ENCODE measurements around the gene SCEL. TPM values are rescaled to one million over a fixed set of nuclear protein-coding genes. Genes with fewer than 3 reads are reported as not detected.
A peak's percentile ranks its signal among the peaks of the same experiment; 100 is the strongest.

SCEL gene
- total RNA-seq, 1 experiment from 2014 or later: 3.5 TPM

DNA sequence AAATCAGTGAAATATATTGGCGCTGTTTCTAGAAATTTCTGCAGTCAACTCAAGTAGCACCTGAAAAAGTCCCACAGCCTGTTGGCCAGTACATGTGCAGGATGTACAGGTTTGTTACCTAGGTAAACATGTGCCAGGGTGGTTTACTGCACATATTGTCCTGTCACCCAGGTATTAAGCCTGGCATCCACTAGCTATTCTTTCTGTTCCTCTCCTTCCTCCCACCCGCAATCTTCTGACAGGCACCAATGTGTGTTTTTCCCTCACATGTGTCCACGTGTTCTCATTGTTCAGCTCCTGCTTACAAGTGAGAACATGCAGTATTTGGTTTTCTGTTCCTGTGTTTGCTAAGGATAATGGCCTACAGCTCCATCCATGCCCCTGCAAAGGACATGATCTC lies 13.1 kb upstream of the SCEL start:
- H3K4me3 ChIP-seq (ENCODE audit: low read length): peak overlapping the region; percentile 36; the same call in 1 of the 2 replicates
- H3K9me3 ChIP-seq (ENCODE audit: low read length): no peaks in the 10 kb centered on the region
- CTCF ChIA-PET: interaction anchor here (0.5 to 1.2 kb wide), 3 partner anchors 16 to 194 kb away, joined by 3 to 5 read pairs (median 4); no protein-coding TSS in a partner anchor
- H3K27ac ChIP-seq (ENCODE audit: low read length): peak overlapping the region; percentile 92
- H4K20me1 ChIP-seq (ENCODE audit: low read length): no peaks in the 10 kb centered on the region
- POLR2A ChIA-PET (ENCODE audit: unreplicated experiment): interaction anchor here (0.6 to 0.7 kb wide), 2 partner anchors 175 to 1222 kb away, joined by 3 read pairs; partner anchors contain the start of gene SLAIN1
- DNase-seq: no peak
- peaks cover 42% of the 10 kb centered on the region for H3K4me1 ChIP-seq (ENCODE audit: insufficient read depth, low read length)
- H3K4me2 ChIP-seq (ENCODE audit: low read length): peak overlapping the region; percentile 80
- H3K9me2 ChIP-seq (replicated peaks; ENCODE audit: low read length): no peaks in the 10 kb centered on the region
- H2AFZ ChIP-seq (ENCODE audit: low read length): peak overlapping the region; percentile 18; the same call in 1 of the 2 replicates
- H3F3A ChIP-seq (ENCODE audit: low read length, unreplicated experiment): peaks cover 5% of the 10 kb centered on the region
- BruUV-seq (replicated peaks): no TSS peak
- peak; percentile 25 for ATAC-seq
- TF ChIP-seq, protein P1, sequence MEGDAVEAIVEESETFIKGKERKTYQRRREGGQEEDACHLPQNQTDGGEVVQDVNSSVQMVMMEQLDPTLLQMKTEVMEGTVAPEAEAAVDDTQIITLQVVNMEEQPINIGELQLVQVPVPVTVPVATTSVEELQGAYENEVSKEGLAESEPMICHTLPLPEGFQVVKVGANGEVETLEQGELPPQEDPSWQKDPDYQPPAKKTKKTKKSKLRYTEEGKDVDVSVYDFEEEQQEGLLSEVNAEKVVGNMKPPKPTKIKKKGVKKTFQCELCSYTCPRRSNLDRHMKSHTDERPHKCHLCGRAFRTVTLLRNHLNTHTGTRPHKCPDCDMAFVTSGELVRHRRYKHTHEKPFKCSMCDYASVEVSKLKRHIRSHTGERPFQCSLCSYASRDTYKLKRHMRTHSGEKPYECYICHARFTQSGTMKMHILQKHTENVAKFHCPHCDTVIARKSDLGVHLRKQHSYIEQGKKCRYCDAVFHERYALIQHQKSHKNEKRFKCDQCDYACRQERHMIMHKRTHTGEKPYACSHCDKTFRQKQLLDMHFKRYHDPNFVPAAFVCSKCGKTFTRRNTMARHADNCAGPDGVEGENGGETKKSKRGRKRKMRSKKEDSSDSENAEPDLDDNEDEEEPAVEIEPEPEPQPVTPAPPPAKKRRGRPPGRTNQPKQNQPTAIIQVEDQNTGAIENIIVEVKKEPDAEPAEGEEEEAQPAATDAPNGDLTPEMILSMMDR (conservative IDR thresholded peaks at IDR 0.05; ENCODE audit: low read depth, low read length): no peak
- TF ChIP-seq EZH2 (IDR thresholded peaks at IDR 0.05; ENCODE audit: low read length, unreplicated experiment) (no peak), EZH2phosphoT487 (IDR thresholded peaks at IDR 0.05; ENCODE audit: borderline replicate concordance, low read length) (no peak)
- no peaks in the 10 kb centered on the region for H3K36me3 ChIP-seq (ENCODE audit: low read depth, low read length)
- intact Hi-C loops (cut with micrococcal nuclease): loop anchor here (1.0 to 5.0 kb wide), 4 partner anchors 14 to 100 kb away; no protein-coding TSS in a partner anchor
- H3K79me2 ChIP-seq (ENCODE audit: low read length): no peaks in the 10 kb centered on the region
- H3K27me3 ChIP-seq (ENCODE audit: low read length): no peaks in the 10 kb centered on the region
- H3K9ac ChIP-seq (ENCODE audit: low read length): no peak overlapping the region

DNA sequence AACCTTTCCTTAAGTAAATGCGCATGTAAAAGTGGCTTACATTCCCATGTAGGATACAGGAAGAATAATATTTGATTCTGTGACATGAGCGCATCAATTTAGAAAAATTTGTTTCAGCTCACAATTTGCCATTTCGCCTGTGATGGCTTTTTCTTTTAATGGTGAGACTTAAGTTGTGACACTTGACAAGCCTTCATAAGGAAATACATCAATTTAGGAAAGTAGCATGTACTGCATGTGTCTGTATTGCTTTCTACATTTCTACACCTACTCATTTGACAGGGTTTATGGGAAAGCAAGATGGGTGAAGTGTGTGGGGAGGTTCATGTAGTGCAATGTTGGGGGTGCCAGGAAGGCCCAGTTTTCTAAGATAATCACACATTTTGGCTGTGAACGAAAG lies 12.1 kb upstream of the SCEL start:
- H3K27ac ChIP-seq (ENCODE audit: low read length): no peak overlapping the region
- TF ChIP-seq, protein P1 (conservative IDR thresholded peaks at IDR 0.05; ENCODE audit: low read depth, low read length): no peak
- TF ChIP-seq EZH2 (IDR thresholded peaks at IDR 0.05; ENCODE audit: low read length, unreplicated experiment) (no peak), EZH2phosphoT487 (IDR thresholded peaks at IDR 0.05; ENCODE audit: borderline replicate concordance, low read length) (no peak)
- BruUV-seq (replicated peaks): no TSS peak

More for the DNA sequence above, 12.1 kb upstream of the SCEL start:
- Histone ChIP-seq H3K9ac (ENCODE audit: low read length) (no peak overlapping the region), H4K20me1 (ENCODE audit: low read length) (no peaks in the 10 kb centered on the region), H3K4me1 (ENCODE audit: insufficient read depth, low read length) (peaks cover 40% of the 10 kb centered on the region), H3K9me2 (replicated peaks; ENCODE audit: low read length) (no peaks in the 10 kb centered on the region), H2AFZ (ENCODE audit: low read length) (no peak overlapping the region), H3K36me3 (ENCODE audit: low read depth, low read length) (no peaks in the 10 kb centered on the region), H3K27me3 (ENCODE audit: low read length) (no peaks in the 10 kb centered on the region), H3K4me2 (ENCODE audit: low read length) (no peak overlapping the region), H3K4me3 (ENCODE audit: low read length) (no peak overlapping the region), H3F3A (ENCODE audit: low read length, unreplicated experiment) (peaks cover 5% of the 10 kb centered on the region), H3K79me2 (ENCODE audit: low read length) (no peaks in the 10 kb centered on the region), H3K9me3 (ENCODE audit: low read length) (no peaks in the 10 kb centered on the region)
- ATAC-seq (no peak), DNase-seq (no peak)
- intact Hi-C loops (cut with micrococcal nuclease): loop anchor here (5.0 kb wide), 1 partner anchor 101 kb away; no protein-coding TSS in a partner anchor
- ChIA-PET CTCF (no interaction called here), POLR2A (ENCODE audit: unreplicated experiment) (no interaction called here)
